Activated CD4-positive, alpha-beta T cell treated with anti-CD3 and anti-CD28 coated beads for 24 hours (primary cell): Measurements from ENCODE around the gene SLC13A3.

ENCODE experiments used
- DNase-seq, 2 donors: peaks; one replicate each; pipeline ENCODE4 v3.0.0-alpha.2; 2020; ENCODE audit warnings: low read depth in 2 of 2

SLC13A3 gene

DNA sequence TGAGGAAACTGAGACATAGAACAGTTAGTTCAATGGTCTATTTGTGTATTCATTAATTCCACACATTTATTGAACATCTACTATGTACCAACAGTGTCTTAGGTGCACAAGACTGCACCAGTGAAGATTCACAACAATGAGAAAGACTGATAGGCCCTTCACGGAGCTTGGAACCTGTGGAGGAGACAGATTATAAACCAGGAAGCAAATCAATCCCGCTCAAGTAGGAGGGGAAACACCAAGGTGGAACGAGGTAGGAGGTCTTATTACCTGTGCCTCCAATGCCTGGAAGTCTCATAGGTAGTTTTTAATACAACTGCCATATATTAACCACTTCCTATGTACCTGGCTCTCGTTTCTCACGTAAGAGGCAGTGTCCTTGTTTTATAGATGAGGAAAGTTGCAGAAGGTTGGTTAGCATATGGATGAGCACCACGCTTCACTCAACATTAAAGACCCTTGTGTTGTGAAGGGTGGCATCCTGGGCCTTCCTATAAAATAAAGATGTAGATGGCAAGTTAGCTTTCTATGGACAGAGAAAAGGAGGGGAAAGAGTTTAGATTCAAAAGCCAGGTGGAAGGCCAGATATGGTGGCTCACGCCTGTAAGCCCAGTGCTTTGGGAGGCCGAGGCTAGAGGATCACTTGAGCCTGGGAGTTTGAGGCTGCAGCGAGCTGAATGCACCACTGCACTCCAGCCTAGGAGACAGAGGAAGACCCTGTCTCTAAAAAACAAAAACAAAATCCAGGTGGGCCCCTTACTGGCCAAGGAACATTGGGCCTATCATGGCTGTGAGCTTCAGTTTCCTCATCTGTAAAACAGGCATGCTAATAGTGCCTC is 45.1 kb downstream of the SLC13A3 start:
- DNase-seq, result no peak

DNA sequence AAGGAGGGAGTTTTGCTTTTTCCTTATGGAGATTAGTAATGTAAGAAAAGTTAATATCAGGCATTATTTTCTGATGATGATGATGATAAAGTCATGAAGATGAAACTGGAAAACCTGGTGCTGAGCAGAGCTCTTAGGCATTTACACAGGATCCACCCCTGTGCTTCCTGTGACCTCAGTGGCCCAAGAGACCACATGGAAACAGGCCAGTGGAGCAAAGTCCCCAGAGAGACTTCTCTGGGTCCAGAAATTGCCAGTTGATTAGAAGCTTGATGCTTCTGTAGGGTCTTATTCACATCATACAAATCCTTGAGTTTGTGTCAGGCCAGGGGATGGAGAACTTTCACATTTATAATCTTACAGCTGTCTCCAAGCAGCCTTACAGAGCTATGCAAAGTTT is 46.1 kb downstream of the SLC13A3 start:
- no peak for DNase-seq

DNA sequence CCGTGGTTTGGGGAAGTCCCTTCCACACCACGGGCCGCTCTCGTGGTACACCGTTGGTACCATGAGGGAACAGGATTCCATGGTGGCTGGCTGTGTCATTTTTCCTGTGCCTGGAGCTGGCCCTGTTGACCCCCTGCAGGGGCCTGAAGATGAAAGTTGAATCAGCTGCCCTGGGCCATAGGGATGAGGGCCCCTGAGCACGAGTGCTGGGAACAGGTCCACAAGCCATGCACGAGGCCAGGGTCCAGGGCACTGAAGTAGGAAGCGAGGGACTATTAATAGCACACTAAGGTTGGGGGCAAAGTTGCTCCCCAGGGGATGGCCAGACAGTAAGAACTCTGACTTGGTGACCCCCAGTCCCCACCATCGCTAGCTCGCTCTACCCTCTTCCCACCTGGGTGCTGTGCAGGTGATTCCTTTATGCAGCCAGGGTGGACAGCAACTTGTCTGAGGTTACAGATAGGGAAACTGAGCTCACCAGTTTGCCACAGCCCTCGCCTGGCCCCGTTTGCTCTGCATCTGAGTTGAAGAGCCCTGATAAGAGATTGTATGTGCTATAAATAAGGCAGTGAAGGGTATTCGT is 46.6 kb downstream of the SLC13A3 start:
- no peak for DNase-seq

DNA sequence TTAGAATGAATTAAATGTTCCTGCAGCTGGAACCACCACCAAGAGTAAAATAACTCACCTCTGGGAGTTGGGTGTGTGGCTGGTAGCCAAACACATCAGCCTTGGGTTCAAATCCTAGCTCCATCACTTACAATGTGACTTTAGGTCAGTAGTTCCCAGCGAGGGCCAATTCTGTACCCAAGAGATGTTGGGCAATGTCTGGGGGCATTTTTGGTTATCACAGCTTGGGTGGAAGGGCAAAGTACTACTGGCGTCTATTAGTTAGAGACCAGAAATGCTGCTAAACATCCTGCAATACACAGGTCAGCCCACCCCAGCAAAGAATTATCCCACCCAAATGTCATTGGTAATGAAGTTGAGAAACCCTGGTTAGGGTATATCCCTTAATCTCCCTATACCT is 48.8 kb downstream of the SLC13A3 start:
- DNase-seq, result no peak

DNA sequence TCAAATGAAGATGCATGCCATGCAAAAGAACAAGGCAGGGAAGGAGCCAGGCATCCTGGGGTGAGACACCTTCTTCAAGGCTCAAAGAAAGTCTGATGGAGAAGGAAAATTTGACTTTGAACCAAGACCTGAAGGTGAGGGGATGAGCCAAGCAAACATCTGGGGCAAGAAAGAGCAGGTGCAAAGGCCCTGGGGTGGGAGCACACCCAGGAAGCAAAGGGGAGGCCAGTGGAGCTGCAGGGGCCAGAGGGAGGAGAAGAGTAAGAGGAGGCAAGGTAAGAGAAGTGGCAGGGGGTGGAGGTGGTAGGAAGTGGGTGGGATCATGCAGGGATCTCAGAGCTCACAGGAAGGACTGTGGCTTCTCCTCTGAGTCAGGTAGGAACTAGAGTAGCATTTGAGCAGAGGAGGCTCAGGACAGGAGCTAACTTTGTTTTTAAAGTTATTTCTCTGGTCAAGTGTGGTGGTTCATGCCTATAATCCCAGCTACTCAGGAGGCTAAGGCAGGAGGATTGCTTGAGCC is 49.6 kb downstream of the SLC13A3 start:
- no peak for DNase-seq

DNA sequence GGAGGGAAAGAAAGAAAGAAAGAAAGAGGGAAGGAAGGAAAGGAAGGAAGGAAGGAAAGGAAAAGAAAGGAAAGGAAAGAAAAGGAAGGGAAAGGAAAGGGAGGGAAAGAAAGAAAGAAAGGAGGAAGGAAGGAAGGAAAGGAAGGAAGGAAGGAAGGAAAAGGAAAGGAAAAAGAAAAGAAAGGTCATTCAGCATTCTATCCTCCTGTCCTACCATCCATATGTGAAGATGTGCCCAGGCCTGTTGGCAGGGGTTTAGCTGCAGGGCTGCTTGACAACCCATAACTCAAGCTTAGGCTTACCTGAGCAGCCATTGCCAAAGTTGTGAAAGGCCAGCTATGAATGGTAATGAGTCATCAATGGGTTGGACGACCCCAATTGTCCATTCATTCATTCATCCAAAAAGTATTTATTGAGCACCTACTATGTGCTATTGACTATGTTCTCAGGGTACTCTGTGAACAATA is 50.9 kb downstream of the SLC13A3 start:
- no peak for DNase-seq

DNA sequence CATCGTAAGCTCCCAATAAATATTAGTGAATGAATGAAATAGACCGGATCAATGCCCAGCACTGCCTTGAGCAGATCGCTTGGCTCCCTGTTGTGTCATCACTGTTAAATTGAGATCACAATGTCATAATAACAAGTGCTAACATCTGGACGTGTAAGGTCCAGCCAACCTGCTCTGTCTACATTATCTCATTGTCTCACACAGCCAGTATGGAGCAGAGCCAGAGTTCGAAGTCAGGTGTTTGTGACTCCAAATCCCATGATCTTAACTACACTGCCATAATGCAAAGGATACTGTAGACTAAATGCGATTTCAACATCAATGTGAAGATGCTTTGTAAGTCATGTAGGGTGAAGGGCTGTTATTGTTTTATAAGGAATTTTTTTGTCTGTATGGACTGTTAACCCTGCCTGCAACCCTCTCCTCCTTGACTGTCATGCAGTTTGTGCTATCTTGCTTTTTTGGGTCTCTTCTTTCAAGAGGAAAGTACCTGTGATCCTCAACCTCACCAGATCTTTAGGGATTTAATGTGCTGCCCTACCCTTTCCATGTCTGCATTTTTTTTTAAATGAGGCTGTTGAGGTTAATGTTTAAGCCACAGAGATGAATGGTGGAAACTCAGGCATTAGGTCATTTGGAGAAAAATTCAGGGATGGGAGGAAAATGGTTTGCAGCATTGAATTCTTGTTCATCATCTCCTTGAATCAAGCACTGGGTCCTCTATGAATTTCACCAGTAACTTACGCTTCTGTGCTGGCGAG is 51.9 kb downstream of the SLC13A3 start:
- DNase-seq, result no peak

DNA sequence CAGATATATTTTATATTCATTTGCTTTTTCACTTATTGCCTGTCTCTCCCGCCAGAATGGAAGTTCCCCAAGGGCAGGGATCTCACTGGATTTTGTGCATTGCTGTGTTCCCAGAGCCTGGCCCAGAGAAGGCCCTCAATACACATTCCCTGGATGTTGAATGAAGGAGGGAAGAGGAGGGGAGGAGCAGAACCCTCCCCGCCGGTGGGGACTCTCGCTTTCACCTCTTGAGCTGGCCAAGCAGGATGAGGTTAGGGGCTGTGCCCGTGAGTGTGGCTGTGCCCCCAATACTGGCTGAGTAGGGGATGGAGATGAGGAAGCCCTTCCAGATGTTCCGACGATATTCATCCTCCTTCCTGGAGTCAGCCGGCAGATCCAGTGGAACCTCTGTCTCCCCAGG is 55.3 kb downstream of the SLC13A3 start:
- DNase-seq, result no peak

DNA sequence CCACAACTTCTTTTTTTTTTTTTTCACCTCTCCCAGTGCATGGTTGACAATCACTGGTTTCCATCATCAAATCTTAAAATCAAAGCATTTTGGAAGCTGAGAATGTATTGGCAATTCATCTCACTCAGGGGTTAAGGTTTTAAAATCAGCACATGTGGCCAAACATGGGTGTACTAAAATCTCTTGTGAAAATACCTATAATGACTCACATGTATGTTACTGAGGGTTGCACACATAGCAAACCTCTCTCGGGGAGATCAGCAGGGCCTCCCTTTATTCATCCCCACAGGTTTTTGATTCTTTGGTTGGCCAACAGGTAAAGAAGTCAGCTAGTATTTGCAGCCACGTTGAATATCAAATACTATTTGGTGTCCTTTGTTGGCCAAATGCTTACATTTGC is 56.5 kb downstream of the SLC13A3 start:
- DNase-seq, result no peak

DNA sequence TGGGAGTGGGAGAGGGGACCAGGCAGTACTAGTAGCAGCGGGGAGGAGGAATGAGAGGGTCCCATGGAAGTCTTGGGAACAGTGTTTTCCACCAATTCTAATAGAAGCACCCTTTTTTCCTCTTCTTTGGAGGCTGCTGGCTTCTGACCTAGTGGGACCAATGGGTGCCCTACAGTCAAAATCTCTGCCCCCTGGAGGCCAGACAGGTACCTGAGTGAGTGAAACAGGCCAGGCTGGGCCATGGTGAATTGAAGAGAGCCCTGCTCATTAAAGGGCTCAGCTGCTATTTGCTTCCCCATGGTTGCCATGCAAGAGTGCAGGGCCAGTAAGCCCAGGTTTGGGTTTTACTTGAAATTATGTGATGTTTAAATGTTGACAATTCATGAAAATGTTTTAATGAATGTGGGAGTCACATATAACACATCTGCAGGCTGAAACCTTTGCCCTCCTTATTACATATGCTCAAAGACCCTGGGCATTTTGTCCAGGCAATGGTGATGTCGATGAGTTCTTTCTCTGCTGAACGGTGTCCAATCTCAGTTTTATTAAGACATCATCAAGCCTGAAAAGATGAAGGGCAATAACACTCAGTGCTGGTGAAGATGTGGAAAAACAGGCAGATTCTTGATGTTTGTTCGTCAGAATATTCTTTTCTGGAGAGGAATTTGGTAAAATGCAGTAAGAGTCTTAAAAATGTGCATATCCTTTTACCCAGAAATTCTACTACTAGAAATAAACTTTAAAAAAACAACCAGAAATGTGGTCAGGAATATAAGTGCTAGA is 58.5 kb downstream of the SLC13A3 start:
- no peak for DNase-seq

DNA sequence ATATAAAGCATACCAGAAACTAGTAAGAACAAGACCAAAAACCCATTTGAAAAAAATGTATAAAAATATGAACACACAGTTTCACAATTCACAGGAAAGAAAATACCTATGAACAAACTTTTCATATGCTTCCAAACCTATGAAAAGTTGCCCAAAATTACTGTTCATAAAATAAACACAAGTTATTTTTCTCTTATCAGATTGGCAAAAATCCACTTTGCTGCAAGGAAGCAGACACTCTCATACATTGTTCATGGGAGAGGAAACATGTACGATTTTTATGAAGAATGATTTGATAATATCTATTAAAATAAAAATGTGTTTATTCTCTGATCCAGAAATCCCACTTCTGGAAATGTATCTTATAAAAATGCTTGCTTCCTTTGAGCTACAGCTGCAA is 60.8 kb downstream of the SLC13A3 start:
- DNase-seq, result no peak

DNA sequence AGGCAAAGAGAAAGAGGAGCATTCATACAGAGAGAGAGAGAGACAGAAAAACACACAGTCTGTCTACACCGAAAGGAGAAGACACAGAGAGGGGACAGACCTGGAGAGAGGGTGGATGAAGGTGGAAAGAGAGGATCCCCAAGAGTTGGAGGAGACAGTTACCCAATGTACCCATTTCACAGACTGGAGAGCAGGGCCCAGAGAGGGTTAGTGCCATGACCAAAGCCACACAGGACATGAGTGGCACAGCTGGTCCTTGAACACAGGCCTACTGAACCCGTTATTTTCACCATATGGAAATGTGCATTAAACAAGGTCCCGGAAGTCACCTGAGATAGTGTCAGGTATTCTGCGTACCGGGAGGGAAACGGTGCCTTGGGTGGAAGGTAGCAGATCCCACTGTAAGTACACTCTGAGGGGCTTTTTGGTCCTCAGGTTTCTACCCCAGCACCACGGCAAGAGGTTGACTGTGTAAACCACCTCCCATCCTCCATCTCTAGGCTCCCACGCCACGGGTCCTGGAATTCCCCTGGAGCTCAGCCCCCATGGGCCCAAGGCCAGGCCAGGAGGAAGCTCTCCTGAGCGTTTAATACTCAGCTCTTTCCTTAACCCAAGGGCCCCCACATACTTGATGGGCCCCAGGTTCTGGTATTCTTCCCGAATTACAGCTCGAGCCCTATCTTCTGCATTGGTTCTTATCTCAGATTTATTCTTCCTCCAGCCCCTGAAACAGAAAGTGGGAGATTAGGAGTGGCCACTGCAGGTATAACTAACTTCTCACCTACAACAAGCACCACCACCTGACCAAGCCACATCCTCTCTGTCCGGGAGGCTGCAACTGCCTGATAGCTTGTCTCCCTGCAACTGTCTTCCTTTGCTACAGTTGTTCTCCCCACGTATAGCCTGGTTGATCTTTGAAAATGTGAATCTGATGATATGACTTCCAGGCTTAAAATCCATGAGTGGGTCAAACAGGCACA is 62.4 kb downstream of the SLC13A3 start:
- DNase-seq, result no peak

DNA sequence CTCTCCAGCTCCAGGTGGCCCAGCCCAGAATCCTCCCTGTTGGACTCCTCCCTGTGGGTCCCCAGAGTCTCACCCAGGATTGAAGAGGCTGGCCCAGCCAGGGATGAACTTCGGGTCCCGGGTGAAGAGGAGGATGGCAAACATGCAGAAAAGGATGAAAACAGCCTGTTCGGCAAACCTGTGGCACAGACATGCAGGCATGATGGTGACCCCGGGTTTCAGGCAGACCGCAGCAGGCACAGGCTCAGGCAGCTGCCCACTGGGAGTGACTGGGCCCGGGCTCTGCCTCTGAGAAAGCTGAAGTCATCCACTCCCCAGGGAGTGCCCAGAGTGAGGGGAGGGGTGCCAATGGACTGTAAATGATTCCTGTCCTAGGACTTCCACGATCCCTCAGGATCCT is 63.3 kb downstream of the SLC13A3 start:
- DNase-seq, result no peak

DNA sequence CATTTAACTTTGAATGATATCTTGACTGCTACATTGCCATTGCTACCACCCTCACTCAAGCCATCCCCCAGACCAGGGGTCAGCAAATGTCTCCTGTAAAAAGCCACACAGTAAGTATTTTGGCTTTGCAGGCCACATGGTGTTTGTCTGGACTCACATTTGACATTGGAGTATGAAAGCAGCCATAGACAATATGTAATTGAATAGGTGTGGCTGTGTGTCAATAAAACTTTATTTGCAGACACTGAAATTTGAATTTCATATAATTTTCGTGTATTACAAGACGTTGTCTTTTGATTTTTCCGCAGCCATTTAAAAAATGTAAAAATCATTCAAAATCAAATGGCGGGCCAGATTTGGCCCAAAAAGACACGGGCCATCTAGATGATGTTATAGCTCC is 64.5 kb downstream of the SLC13A3 start:
- DNase-seq, result no peak

DNA sequence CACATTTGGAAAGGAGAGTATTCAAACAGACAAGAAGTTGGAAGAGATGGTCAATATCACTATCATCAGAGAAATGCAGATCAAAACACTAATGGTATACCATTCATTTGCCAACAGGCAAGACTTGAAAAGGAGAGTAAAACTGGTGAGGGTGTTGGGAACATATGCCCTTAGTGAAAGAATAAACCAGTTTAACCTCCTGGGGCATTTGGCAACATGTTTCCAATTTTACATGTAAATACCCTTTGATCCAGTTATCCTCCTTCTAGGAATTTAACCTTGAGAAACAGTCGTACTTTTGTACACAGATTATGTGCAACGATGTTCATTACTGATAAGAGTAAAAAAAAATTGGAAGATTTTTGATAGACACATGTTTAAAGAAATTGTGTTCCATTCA is 66.8 kb downstream of the SLC13A3 start:
- DNase-seq, result no peak

DNA sequence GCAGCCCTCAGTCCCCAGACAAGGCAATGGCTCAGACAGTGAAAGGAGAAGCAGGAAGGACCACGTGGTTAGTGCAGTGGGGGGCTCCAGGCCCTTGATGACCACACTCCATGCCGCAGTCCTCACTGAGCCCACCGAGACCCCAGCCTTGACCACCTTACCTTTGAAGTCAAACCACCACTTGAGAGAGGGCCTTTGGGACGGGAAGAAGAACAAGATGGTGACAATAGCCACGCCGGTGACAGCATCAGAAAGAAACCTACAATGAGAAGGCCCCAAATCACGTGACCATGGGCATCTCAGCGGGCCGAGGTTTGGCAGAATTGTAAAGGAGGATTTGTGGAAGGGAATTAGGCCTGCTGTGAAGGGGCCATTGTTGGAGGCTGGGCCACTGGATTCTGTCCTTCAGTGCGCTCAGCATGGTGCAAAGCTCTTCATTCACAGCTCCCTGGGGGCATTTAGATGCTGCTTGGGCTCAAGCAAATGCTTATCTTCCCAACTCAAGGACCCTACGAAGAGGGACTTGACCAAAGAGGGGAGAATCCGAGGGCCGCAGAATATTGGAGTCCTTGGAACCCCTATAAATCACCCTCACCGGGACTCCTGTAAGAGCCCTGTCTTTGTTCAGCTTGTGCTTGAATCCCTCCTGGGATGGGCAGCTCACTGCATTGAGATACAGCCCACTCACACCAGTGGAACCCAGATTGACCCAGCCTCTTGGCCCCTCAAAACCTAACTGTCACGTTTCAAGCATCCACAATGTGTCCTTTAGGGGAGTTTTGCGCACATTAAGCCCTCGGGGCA is 67.6 kb downstream of the SLC13A3 start:
- DNase-seq, result no peak

DNA sequence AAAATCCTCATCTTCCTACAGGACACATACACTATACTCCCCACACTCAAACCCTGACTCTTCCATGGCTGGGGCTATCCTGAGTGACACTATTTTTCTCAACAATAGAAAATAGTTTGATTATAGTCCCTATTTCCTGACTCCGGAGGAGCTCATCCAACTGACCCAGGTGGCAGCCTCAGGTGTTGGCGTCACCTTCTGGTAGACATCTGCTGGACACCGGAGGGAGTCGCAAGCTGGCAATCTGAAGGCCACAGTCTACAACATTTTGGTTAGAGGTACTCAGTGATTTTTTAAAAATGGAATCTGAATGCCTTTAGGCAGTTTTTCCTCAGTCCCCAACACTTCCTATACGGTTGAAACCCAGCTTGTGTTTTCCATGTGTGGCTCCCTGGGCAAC is 68.6 kb downstream of the SLC13A3 start:
- no peak for DNase-seq

DNA sequence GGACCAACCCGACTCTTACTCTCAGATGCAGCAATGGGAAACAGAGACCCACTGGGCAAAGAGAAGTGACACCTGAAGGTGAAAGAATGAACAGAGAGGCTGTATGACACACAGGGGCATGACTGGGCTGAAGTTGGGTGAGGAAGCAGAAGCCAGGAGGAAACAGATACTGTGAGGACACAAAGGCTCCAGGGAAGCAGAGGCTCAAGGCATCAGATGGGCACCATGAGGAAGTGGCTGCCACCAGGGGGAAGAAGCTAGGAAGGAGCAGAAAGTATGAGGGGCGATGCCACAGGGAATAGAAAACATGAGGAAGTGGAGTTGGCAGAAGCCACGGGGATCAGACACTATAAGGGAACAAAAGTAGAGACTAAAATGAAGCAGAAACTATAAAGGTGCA is 69.9 kb downstream of the SLC13A3 start:
- no peak for DNase-seq

DNA sequence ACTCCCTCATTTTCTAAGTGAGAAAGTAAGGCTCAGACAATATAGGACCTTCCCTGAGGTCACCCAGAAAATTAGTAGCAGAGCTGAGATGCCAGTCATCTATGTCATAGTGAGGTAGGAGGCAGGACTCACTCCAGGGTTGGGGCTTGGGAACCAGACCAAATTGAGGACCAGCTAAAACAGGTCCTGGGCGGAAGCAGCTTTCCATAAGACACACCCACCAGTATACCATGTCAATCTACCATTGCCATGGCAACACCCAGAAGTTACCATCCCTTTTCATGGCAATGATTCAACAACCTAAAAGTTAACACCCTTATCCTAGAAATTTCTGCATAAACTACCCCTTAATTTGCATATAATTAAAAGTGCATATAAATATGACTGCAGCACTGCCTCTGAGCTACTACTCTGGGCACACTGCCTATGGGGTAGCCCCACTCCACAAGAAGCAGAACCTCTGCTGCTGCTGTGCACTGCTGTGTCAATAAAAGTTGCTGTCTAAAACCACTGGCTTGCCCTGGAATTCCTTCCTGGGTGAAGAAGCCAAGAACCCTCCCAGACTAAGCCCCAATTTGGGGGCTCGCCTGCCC is 70.5 kb downstream of the SLC13A3 start:
- DNase-seq, result no peak
